Middle frontal gyrus (tissue), 1 donor: Measurements from ENCODE around the gene KCNN4.
"Not testable (repeated sequence)": the region's sequence is repeated elsewhere in the genome, so short reads cannot be mapped to it uniquely, and the experiment has no call there.

ENCODE experiments used
- DNase-seq: peaks from one replicate; pipeline ENCODE4 v3.0.0-alpha.2; 2015; ENCODE audit warnings: low spot score; ENCODE audit errors: extremely low spot score

Gene KCNN4

DNA sequence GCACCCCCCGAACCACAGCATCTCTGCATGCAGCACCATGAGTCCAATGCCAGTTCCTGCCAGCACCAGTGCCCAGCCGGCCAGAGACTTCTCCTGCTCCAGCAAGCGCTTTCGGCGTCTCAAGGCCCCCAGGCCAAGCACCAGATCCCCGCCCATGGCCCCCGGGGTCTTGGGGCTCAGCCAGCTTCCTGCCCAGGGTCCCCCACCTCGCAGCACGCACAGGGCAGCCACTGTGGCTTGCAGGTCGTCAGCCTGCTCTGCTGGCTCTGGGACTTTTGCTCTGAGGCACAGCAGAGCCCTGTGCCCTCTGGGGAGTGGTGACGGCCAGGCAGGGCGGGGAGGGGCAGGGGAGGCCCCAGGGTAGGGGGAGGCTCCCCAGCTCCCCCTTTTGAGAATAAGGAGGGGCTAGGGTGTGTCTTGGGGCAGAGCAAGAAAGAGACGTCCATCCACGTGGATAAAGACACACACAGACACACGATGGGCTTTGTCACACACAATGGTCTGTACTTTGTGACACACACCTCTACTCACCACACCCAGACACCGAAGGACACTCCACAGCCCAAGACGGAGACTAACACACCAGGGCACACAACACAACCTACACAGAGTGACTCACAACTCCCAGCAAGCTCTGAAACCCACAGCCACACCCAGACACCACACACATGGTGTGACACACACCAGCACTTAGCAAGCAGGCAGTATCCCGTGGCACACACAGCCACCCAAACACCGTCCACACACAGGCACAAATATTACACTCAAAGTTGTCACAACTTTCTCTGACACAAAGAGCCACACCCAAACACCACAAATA, at the start of gene KCNN4:
TSS of gene KCNN4 (minus strand) at position 268 of the 820 bp plus-strand sequence. CDS start at position 156, 112 bp downstream.
- DNase-seq: no peak

DNA sequence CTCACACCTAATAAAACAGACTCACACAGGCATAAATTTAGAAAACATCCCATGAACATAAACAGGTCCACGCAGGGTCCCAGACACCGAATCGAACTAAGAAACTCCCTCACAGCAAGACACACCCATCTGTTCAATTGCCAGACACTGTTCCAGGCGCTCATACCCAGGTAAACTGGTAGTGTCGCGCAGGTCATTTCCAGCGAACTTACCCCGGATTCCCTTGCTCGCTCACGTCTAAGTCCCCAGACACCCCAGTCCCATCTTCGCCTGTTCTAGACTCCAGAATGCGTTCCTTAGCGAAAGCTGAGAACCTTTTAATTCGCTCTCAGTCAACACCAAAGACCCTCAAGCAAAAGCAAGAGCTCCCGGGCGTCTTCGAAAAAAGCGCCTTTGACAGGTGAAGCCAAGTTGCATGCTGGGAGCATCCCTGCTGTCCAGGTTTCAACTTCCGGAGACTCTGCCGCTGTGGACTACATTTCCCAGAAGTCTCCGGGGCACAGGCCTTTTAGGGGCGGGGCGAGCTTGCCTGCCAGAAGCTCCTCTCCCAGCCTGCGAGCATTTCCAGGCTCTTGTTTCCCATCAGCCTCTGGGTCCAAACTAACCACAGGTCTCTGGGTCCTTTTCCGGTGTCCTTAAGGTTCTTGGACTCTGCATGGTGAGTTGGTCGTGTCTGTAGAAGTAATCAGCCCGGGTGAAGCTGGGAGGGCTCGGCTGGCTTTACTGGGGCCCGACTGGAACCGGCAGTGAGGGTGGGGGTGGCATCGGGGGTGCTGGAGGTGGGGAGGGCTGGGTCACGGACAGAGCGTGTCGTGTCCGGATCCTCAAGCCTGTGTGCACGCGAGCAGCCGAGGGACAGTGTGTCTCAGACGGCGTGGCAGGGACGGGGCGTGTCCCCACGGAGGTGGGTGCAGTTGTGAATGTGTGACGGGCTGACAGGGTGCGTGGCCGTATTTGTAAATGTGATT, 46.3 kb upstream of the KCNN4 start, which contains the start of gene ZNF283:
TSS of gene ZNF283 (plus strand) at position 535 of the 968 bp plus-strand sequence. CDS start 6,184 bp downstream, outside the sequence.
- peak; percentile 88 for DNase-seq

DNA sequence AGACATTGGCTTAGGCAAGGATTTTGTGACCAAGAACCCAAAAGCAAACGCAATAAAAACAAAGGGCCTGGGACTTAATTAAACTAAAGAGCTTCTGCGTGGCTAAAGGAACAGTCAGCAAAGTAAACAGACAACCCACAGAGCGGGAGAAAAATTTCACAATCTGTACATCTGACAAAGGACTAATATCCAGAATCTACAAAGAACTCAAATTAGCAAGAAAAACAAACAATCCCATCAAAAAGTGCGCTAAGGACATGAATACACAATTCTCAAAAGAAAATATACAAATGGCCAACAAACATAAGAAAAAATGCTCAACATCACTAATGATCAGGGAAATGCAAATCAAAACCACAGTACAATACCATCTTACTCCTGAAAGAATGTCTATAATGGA, 43.8 kb upstream of the KCNN4 start:
- DNase-seq: not testable (repeated sequence)

DNA sequence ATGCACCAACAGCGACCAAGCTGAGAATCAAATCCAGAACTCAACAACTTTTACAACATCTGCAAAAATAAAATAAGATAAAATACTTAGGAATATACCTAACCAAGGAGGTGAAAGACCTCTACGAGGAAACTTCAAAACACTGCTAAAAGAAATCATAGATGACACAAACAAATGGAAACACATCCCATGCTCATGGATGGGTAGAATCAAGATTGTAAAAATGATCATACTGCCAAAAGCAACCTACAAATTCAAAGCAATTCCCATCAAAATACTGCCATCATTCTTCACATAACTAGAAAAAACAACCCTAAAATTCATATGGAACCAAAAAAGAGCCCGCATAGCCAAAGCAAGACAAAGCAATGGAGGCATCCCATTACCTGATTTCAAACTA, 43.1 kb upstream of the KCNN4 start:
- not testable (repeated sequence) for DNase-seq

DNA sequence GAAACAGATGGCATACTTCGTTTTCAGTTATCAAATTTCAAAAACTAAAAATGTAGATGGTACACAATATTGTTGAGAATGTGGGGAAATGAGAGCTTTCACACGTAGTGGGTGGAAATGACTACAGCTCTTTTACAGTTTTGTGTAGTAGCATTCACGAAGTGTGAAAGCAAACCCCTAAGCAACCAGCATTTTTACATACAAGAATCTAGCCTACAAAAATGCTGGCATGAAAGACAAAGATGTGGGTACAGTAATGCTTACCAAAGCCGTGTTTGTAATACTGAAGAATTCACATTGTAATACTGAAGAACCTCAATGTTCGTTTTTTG, 40.1 kb upstream of the KCNN4 start:
- no peak for DNase-seq

DNA sequence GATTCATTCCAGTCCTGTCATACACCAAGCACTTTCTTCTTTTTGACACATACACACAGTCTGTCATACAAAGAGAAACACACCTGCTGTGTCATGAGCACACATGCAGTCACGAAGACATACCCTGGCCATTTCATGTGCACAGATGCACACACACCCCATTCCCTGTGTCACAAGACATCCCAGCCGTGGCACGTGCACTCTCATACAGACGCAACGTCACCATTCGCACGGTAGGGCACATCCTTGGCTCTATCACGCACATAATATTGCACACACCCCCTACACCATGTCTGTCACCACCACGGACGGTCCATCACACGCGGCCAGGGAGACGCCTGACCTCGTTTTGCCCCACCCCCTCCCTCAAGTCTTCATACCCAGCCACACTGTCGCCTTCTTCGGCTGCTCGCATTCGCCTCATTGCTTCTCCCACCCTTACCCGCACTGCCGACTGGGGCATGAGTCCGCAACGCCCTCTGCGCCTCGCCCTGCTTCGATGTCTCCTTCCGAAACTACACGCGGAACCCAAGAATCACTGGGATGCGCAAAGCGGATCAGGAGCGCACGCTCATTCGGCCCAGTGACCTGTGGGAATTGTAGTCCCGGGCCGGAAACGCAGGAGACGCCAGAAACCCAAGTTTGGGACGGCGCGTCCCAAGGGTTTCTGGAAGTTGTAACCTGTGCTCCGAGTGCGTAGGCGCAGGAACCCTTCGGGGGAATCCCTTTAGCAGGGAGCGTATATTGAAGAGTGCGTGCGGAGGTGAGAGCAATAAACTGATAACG, 39.5 kb upstream of the KCNN4 start:
- peak; percentile 9 for DNase-seq

DNA sequence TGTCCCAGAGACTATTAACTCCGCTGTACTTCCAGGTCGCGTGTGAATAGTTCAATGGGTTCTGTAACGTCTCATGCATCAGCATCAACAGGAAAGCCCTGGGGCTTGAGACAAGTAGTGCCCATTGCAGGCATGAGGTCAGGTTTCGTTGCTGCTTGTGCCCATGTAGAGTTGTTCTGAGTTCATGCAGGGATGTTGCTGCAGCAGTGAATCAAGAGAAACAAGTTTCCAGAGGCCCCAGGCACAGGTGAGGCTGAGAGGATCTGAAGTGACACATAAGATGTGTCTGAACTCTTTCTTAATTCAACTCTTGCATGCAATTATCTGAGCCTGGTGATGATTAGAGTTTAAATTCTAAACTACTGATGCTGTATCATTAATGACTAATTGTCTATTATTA, 37.7 kb upstream of the KCNN4 start:
- DNase-seq: no peak

DNA sequence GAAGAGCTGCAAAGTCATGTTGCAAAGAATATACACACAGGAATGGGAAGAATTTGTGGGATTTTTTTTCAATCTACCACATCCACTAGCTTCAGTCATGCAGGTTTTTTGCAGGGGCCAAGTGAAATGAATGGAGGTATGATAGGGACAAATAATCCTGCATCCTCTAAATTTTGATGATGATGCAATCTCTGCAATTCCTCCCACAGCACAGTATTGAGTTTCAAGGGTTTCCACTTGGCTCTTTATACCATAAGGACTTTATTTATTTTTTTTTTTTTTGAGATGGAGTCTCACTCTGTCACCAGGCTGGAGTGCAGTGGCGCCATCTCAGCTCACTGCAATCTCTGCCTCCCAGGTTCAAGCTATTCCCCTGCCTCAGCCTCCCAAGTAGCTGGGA, 36.7 kb upstream of the KCNN4 start:
- DNase-seq: not testable (repeated sequence)

DNA sequence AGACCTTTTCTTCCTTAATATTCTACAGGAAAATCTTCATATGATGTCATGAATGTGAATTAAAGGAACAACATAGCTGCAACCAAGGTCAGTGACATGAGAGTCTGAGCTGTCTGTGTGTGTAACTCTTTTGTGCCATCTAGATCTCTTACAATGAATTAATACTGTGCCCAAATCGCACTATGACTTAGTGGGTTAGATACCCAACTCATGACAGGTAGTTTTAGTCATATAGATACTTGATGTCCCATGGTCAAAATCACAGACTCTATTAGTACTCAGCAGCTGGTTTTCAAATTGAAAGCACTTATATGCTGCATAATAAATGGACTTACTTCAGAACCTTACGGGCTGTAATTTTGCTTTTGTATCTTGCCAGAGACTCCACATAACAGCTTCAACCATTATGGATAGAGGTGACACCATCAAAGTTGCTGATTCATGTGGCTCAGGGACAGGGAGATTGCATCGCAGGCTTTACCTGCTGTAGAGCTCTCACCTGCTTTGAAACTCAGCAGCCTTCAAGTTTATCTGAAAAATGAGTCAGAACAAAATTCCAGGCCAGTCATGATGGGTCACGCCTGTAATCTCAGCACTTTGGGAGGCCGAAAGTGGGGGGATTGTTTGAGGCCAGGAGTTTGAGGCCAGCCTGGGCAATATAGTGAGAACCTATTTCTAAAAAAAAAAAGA, 34.0 kb upstream of the KCNN4 start:
- no peak for DNase-seq

DNA sequence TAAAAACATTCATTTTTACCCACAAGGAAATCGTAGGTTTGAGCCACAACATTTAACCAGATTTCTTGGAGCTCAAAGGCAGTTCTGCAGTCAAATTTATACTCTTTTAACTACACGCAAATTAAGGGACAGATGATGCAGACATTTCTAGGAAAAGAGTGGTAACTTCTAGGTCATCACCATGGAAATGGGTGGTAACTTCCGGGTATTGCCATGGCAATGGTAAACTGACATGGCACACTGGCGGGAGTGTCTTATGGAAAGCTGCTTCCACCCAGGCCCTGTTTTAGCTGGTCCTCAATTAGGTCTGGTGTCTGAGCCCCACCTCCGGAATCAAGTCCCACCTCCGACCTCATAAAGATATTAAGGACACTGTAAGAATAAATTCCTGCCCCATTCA, 31.9 kb upstream of the KCNN4 start:
- no peak for DNase-seq

DNA sequence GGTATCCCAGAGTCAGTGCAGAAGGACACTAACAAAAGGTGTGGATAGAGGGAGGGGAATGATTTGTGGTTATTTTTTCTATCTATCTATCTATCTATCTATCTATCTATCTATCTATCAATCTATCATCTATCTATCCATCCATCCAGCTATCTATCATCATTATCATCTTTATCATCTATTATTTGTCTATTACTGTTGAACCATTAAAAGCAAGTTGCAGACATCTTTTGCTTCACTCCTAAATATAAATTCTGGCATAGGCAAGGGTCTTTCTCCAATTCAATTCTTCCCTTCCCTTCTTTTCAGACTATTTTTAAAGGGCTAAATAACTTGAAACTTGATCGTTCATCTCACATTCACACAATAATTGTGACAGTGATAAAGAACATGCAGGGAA, 31.5 kb upstream of the KCNN4 start:
- DNase-seq: no peak

DNA sequence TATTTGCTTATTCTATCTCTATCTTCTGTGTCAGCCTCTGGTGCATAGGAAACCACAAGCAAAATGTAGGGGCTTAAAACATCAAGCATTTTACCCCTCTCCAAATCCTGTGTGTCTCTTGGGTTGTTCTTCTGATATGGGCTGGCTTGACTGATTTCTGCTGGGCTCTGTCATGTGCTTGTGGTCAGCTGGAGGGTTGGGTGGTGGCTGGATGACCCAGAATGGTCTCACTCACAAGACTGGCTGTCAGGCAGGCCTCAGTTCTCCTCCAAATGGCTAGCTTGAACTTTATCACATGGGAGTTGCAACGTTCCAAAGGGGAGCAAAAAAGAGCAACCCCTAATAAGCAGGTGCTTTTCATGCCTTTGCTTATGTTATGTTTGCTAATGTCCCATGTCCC, 31.1 kb upstream of the KCNN4 start:
- DNase-seq: no peak

DNA sequence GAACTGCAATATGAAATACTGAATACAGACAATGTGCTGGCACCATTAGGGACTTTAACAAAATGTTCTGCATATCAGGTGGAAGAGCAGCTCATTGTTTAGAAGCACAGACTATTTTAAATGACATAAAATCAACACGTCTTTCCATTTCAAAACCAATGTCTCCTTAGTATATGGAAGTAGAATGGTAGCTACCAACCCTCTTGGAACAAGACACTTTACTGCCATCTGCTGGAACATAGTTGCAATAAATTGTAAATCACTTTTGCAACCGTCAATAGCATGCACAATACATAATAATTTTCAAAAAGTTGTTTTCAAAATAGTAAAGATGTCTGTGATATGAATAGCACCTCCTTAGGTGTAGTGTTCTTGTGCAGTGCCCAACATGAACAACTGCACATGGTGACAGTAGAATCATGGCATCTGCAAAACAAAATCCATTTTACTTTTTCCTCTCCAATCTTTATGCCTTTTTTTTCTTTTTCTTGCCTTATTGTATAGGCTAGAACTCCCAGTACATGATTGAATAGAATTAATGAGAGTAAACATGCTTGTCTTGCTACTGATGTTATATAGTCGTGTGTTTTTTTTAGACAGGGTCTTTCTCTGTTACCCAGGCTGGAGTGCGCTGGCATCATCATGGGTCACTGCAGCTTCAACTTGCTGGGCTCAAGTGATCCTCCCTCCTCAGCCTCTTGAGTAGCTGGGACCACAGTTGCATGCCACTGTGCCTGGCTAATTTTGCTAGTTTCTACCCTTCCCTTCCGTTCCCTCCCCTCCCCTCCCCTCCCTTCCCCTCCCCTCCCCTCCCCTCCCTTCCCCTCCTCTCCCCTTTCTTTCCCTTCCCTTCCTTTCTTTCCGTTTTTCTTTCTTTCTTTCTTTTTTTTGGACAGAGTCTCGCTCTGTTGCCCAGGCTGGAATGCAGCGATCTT, 29.3 kb upstream of the KCNN4 start:
- DNase-seq: no peak

DNA sequence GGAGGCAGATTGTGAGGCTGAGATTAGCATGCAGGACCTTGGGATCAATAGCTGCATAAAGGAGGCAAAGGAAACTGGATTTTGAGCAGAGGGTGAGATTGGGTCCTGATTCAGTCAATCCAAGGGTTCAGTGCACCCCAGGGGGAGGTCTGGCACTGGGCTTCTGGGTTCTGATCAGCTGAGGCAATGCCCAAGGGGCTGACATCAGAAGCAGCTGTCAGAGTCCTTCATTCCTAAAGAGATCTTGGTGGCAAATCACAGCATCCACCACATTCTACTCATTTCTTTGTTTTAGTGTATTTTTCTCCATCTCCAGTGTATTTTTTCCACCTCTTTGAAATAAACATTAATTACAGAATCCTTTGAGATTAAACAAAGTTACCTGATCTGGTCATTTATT, 26.9 kb upstream of the KCNN4 start:
- no peak for DNase-seq

DNA sequence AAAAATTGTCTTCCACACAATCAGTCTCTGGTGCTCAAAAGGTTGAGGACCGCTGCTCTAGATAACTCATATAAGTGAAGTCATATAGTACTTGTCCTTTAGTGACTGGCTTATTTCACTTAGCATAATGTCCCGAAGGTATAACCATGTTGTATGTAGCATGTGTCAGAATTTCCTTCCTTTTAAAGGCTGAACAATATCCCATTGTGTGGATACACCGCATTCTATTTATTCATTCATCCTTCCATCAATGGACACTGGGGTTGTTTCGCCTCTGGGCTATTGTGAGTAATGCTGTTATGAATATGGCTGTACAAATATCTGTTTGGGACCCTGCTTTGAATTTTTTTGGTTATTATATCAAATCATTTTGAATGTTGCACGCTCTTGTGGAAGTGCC, 26.1 kb upstream of the KCNN4 start:
- no peak for DNase-seq

DNA sequence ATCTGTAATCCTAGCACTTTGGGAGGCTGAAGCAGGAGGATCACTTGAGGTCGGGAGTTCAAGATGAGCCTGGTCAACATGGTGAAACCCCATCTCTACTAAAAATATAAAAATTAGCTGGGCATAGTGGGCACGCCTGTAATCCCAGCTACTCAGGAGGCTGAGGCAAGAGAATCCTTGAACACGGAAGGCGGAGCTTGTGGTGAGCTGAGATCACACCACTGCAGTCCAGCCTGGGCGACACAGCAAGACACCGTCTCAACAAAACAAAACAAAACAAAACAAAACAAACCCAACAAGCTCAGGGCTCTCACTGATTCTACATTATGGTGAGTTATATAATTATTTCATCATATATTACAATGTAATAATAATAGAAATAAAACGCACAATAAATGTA, 25.6 kb upstream of the KCNN4 start:
- DNase-seq: not testable (repeated sequence)

DNA sequence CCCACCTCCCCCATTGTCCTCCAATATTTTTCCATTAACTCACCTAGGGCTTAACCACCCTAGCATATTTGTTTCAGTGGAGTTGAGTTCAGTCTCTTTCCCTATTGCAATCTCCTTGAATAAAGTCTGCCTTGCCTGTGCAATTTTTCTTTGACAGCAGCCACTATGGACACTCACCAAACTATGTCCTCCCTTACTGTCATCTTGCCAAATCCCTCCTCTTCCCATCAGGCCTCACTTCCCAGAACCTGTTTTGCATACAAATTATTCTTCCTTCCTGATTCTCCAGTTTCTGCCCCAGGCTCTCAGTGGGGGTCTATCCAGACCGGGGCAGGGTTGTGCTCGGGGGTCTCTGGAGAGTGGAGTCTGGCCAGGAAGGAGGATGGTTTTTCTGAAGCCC, 23.7 kb upstream of the KCNN4 start:
- no peak for DNase-seq

DNA sequence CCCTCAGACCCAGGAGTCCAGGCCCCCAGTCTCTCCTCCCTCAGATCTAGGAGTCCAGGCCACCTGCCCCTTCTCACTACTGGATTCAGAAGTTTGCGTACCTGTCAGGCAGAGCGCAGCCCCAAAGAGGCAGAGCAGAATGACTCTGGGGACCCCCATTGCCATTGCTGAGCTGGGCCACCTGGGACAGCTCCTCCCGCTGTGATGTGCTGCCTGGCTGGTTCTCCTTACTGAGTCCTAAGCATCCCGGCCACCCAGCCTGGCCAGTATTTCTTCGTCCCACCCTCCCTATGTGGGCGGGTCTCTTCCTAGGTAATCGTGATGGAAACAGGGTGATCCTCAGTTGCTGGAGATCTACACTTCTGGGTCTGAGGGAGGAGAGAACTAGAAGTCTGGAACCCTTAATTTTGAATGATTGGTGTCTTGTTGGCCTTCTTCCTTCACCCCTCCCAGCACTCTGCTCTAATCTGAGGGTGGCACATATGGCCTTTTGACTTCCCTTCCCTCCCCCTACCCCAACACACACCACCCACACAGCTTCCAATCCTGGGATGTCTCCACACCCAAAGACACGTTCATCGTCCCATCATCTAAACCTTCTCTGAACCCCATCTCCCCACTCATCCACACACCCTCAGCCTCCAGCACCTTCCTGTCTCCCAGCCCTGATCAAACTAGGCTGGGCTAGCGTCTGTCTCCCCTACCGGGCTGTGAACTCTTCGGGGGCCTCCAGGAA, 21.6 kb upstream of the KCNN4 start, which contains the start of gene LYPD5:
TSS of gene LYPD5 (minus strand) at position 232 of the 736 bp plus-strand sequence. CDS start at position 165, 67 bp downstream.
- DNase-seq: no peak
